Psoas muscle (tissue), 8 donors: ENCODE results near the gene NGB. TPM values are rescaled to one million over a fixed set of nuclear protein-coding genes. Genes with fewer than 3 reads are reported as not detected.

Source experiments
- ATAC-seq, 4 donors: fragments of 200-7000 bp; cut with Tn5 transposase; one replicate each; pipeline ENCODE4 v1.9.1; 2020; ENCODE audit warnings: moderate library complexity in 3 of 4, mild to moderate bottlenecking in 2 of 4
- DNase-seq, 2 donors: peaks; one replicate each; pipeline ENCODE4 v3.0.0-alpha.2; 2020
- H3K27ac ChIP-seq: fragments of 200-600 bp; one replicate; pipeline ENCODE4 v1.8.0; 2022
- H3K27me3 ChIP-seq, 3 donors: fragments of 200-600 bp in 1 of 3; one replicate each; pipeline versions ENCODE4 v1.6.1 to v1.8.0; 2013 to 2022; ENCODE audit warnings: low read length in 2 of 3, mild to moderate bottlenecking in 2 of 3, moderate library complexity in 1 of 3; ENCODE audit not compliant: insufficient read depth in 3 of 3
- H3K36me3 ChIP-seq, 2 donors: fragments of 200-600 bp in 1 of 2; one replicate each; pipeline versions ENCODE4 v1.6.1 to v1.8.0; 2013 to 2022; ENCODE audit warnings: low read depth in 1 of 2, mild to moderate bottlenecking in 1 of 2, moderate library complexity in 1 of 2; ENCODE audit not compliant: insufficient read depth in 1 of 2
- H3K4me1 ChIP-seq: fragments of 200-600 bp; one replicate; pipeline ENCODE4 v1.8.0; 2022
- H3K4me3 ChIP-seq: fragments of 200-600 bp; one replicate; pipeline ENCODE4 v1.8.0; 2022; ENCODE audit warnings: mild to moderate bottlenecking
- H3K9me3 ChIP-seq: fragments of 200-600 bp; one replicate; pipeline ENCODE4 v1.8.0; 2022
- WGBS, 3 donors: extraction: QIAGEN DNeasy Blood & Tissue Kit; methylation state at CpG; one replicate each; pipeline versions ENCODE4 v1.1.6 to v1.1.7; 2013; 5-methylcytosine and 5-hydroxymethylcytosine counted together
- intact Hi-C, 2 donors: fragments of 100-400 bp; cut with DNase I; formaldehyde crosslinking; loops; one replicate each; pipeline versions ENCODE4 v1.11.0 to v1.14.2; 2022
- polyA plus RNA-seq, 3 donors: library from polyadenylated mRNA; stranded (reverse); fragments of 200-250 nt; gene quantifications; one replicate each; pipeline ENCODE4 v1.2.3, GENCODE V29; 2013
- total RNA-seq, 4 donors: library from RNA; stranded (reverse); fragmentation: NEBNext Ultra II Directional in 2 of 4; extraction: Animal tissue kit (Norgen Biotek cat#: 25700) in 2 of 4; gene quantifications; one replicate each; pipeline versions ENCODE4 v1.2.1 to v1.2.4, GENCODE V29; 2021 to 2023
- TF ChIP-seq, protein P1 (sequence below): fragments of 200-600 bp; IDR thresholded peaks from one replicate; pipeline ENCODE4 v1.8.0; 2022; ENCODE audit warnings: antibody characterized with exemption
- donor health status: healthy with polysubstance abuse.
- donor health status: DM: no; HTN: no; CAD: no; lungs with moderate emphysema.
- donor health status: Bipolar disorder and iron deficiency.
- donor health status: healthy.
- donor health status: DM: yes; HTN: yes; CAD: no.
- donor health status: DM: no; HTN: no; CAD: no.
- donor health status: DM: no; HTN: no; CAD: no.
- donor health status: DM: yes; HTN: yes; CAD: no.

The NGB gene
- total and polyA plus RNA-seq, 7 donors, result 0.01 TPM; not detected in 6

DNA sequence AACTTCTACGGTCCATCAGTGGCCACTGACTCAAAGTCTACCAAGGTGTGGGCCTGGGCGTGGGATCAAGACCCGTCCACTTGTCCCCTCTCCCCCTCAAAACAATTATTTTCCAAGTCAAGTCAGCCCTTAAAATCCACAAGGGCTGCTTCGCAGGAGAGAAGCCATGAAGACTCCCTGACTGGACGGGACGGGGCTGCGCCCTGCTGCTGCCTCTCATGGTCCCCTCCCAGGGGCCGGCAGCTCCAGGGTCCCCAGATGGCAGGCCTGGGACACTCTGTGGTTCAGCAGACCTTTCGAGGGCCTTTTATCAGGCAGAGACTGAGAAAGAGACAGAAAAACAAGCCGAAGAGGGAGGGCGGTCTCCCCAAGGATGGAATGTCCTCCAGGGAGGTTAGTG lies 10.8 kb downstream of the NGB start:
- Histone ChIP-seq H3K36me3 (no peaks in the 10 kb centered on the region), H3K9me3 (no peaks in the 10 kb centered on the region), H3K27ac (no peak overlapping the region), H3K27me3 (no peaks in the 10 kb centered on the region), H3K4me1 (no peaks in the 10 kb centered on the region), H3K4me3 (no peak overlapping the region)
- 86 to 90% (median 87%) methylated on average over 11 of the region's 11 CpGs for WGBS, 3 donors
- TF ChIP-seq, protein P1, sequence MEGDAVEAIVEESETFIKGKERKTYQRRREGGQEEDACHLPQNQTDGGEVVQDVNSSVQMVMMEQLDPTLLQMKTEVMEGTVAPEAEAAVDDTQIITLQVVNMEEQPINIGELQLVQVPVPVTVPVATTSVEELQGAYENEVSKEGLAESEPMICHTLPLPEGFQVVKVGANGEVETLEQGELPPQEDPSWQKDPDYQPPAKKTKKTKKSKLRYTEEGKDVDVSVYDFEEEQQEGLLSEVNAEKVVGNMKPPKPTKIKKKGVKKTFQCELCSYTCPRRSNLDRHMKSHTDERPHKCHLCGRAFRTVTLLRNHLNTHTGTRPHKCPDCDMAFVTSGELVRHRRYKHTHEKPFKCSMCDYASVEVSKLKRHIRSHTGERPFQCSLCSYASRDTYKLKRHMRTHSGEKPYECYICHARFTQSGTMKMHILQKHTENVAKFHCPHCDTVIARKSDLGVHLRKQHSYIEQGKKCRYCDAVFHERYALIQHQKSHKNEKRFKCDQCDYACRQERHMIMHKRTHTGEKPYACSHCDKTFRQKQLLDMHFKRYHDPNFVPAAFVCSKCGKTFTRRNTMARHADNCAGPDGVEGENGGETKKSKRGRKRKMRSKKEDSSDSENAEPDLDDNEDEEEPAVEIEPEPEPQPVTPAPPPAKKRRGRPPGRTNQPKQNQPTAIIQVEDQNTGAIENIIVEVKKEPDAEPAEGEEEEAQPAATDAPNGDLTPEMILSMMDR, result no peak
- intact Hi-C loops, result no loop called here
- DNase-seq (no peak), ATAC-seq (no peak)

DNA sequence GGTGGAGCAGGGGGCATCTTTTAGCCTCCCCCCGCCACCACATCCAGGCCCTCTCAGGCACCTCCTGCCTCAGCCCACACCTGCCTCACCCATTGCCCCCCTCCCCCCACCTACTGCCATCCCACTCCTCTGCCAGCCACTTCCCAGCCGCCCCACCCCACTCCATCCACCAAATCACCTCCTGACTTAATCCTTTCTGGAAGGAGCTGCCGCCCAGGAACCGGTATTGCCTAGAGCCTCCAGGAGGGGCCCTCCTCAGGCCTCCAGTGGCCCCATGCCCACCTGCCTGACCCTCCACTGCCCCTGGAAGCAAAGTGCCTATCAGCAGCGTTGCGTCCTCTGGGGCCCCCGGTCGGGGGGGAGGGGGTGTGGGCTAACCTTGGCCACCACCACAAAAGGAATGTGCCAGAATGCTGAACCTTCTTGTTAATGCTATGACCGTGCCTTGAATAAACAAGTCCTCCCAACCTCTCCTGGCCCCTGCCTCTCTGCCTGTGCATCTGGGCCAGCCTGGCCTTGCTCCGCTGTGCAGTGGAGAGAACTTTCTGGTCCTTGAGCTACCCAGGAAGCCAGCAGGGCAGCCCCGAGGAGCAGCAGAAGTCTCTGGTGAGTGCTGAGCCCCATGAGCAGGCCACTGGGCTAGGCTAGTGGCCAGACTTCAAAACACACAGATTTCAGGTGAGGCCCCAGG lies 11.8 kb downstream of the NGB start:
- no peaks in the 10 kb centered on the region for H3K4me1 ChIP-seq
- TF ChIP-seq, protein P1, result no peak
- 56 to 65% (median 63%) methylated on average over 9 to 11 of the region's 11 CpGs for WGBS, 3 donors
- no peaks in the 10 kb centered on the region for H3K36me3 ChIP-seq
- no peaks in the 10 kb centered on the region for H3K9me3 ChIP-seq
- no peaks in the 10 kb centered on the region for H3K27me3 ChIP-seq
- H3K4me3 ChIP-seq, result no peak overlapping the region
- intact Hi-C loops, result no loop called here
- DNase-seq (peak in 1 of 2 donors; percentile 30), ATAC-seq (no peak)
- H3K27ac ChIP-seq, result no peak overlapping the region

DNA sequence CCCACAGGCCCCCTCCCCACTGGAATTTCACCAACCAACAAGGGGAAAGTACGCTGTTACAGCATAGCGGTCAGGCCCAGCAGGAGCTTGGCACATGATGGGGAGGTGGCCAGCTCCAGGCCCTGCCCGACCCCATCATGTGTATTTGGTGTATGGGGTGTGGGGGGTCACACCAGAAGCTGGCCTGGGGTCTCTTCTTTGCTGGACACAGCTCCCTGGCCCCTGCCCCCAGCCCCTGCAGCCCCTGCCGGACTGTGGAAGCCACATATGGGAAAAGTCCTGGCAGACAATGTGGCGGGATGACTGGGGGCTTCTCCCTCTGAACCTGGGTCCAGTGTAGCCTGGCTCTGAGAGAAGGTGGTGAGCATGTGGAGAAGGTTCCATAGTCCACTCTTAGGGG lies 12.4 kb downstream of the NGB start:
- Histone ChIP-seq H3K4me1 (no peaks in the 10 kb centered on the region), H3K4me3 (no peak overlapping the region), H3K36me3 (no peaks in the 10 kb centered on the region), H3K27ac (no peak overlapping the region), H3K9me3 (no peaks in the 10 kb centered on the region), H3K27me3 (peaks cover 0 to 3% (median 0%) of the 10 kb centered on the region in 3 donors)
- ATAC-seq (no peak), DNase-seq (peak in 1 of 2 donors; percentile 36)
- WGBS, 3 donors, result 87 to 96% (median 88%) methylated on average over 5 of the region's 5 CpGs
- TF ChIP-seq, protein P1, result no peak
- intact Hi-C loops, result no loop called here

DNA sequence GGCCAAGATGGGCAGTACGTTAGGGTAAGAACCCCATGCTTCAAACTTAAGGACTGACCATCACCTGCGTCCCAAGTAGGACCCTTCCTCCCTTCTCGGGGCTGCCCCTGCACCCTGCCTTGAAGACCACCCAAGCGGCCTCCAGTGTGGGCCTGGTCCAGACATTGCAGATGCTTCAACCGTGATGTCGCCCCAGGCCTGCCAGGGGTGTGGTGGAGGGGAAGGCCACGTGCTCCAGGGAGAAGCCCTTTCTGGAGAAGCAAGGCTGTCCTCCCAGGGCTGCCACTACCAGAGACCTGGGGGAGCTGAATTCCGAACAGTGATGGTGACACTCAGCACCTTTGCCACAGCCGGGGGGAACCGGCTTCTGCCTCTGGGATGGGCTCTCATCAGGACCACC lies 13.3 kb downstream of the NGB start:
- WGBS, 3 donors, result 82 to 93% (median 86%) methylated on average over 10 of the region's 10 CpGs
- Histone ChIP-seq H3K27me3 (peaks cover 0 to 3% (median 0%) of the 10 kb centered on the region in 3 donors), H3K36me3 (no peaks in the 10 kb centered on the region), H3K27ac (no peak overlapping the region), H3K9me3 (no peaks in the 10 kb centered on the region), H3K4me1 (no peaks in the 10 kb centered on the region), H3K4me3 (no peak overlapping the region)
- DNase-seq, result no peak
- intact Hi-C loops, result no loop called here
- TF ChIP-seq, protein P1, result no peak
- ATAC-seq, result no peak

DNA sequence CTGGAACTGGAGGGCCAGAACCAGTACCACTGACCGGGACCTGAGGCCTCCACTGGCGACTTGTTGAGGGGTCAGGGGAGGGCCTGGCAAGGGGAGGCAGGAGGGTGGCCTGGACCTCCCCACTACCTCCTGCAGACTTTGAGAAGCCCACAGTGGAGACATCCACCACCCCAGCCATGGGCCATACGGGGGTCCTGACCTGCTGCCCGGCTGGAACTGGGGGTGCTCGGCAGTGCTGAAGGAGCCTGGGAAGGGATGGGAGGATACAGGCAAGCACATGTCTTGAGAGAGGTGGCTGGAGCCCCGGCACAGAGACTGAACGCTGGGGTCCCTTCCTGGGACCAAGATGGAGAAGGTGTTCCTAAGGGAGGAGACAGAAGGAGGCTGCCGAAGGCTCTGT lies 14.3 kb downstream of the NGB start:
- WGBS, 3 donors, result 87 to 93% (median 93%) methylated on average over 8 of the region's 8 CpGs
- no peak overlapping the region for H3K4me3 ChIP-seq
- peaks cover 0 to 3% (median 0%) of the 10 kb centered on the region in 3 donors for H3K27me3 ChIP-seq
- DNase-seq, result no peak
- H3K36me3 ChIP-seq, result no peaks in the 10 kb centered on the region
- H3K27ac ChIP-seq, result no peak overlapping the region
- no peaks in the 10 kb centered on the region for H3K4me1 ChIP-seq
- intact Hi-C loops, result no loop called here
- TF ChIP-seq, protein P1, result no peak
- H3K9me3 ChIP-seq, result no peaks in the 10 kb centered on the region
- no peak for ATAC-seq
